CMK (cell line): ENCODE results near the gene GSTP1.
"Not testable (repeated sequence)": the region's sequence is repeated elsewhere in the genome, so short reads cannot be mapped to it uniquely, and the experiment has no call there.

Experiments
- DNase-seq: peaks from one replicate; pipeline ENCODE4 v3.0.0-alpha.2; 2010; ENCODE audit warnings: low read depth

The GSTP1 gene

GRCh38 chr11:67583247-67584204, at the start of gene GSTP1:
TSS of gene GSTP1 (plus strand) at chr11:67583812. CDS start at chr11:67583844, 32 bp downstream.
- peak; percentile 88 for DNase-seq

DNA sequence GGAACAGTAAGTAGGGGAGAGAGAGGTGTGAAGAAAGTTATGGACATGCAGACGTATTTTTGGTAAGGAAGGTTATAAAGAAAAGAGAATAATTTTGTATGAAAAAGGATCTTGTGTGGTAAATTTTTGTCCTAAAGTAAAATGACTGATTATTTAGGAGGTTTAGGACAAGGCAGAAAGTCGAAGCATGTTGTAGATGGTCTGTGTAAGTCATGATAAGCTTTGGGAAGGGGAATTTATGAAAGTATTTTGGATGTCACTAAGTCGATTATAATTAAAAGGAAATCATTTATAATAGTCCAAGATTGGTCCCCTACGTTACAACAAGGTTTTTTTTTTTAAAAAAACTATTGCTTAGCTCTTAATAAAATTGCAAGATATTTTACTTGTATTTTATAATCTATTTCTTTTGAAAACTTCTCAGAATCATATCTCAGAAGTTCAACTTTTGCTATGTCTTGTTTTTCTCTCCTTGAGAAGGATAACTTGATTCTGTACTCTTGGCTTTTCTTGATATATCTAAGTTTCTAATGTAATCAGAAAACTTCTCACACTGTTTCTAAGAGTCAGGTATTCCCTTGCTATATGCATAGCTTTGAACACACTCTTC, 49.4 kb upstream of the GSTP1 start:
- DNase-seq, result peak; percentile 12

GRCh38 chr11:67535561-67535960, 48.1 kb upstream of the GSTP1 start:
- DNase-seq, result no peak

DNA sequence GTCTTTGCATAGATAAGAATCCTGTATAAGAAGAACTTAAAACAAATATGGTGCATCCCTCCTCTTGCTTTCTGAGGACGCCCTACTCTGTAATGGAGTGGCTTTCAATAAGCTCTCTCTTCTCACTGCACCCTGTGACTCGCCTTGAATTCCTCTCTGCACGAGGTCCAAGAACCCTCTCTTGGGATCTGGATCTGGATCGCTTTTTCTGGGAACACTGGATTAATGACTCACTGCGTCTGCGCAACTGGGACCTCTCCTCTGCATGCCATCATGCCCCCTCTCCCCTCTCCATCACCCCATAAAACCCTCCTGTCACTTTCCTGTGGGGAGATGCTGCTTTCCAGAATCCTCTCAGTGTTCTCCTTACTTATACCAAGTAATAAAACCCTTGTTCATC, 45.3 kb upstream of the GSTP1 start:
- DNase-seq, result no peak

DNA sequence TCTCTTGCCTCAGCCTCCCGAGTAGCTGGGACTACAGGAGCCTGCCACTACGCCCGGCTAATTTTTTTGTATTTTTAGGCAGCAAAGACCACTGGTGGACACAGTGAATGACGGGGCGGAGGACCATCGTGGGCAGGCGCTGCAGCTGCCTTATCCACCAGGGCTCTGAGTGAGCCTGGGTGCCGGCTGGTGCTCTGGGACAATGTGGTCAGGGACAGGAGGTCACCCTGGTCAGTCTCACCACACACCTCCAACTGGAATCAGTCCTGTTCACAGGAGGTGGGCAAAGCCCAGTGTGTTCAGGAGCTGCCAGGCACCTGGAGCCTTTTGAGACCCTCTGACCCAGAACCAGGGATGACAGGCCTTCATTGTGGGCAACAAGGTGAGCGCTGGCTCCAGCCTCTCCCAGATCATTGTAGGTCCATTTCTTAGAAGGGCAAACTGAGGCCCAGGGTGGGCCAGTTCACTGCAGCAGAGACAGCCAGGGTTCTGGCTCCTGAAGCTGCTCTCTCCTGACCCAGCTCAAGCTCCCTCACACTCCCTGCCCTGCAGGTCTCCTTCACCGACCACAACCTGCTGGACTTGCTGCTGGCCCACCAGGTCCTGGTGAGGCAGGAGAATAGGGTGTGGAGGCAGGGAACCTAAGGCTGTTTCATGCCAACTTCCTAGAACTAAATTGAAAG, 44.6 kb upstream of the GSTP1 start:
- no peak for DNase-seq

- DNase-seq, result no peak
These were observed 44.1 kb upstream of the GSTP1 start for GRCh38 chr11:67539550-67539949.

DNA sequence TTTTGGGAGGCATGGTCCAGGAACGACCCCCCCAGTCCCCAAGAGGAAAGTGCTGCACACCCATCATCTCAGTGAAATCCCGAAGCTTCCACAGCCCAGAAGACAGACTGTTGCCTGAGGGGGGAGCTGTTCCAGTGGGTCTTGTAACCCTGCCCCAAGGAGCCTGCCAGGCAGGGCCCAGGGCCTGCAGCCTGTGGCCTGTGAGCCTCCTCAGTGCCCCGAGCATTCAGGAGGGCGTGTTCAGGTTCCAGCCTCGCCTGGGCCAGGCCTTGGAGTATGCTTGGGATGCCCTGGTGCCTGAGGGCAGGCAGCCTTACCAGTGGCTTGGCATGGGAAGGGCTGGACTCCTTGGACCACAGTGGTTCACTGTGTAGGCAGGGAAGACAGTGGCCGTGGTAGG, 42.4 kb upstream of the GSTP1 start:
- DNase-seq, result no peak

GRCh38 chr11:67542169-67542568, 41.4 kb upstream of the GSTP1 start:
- no peak for DNase-seq

DNA sequence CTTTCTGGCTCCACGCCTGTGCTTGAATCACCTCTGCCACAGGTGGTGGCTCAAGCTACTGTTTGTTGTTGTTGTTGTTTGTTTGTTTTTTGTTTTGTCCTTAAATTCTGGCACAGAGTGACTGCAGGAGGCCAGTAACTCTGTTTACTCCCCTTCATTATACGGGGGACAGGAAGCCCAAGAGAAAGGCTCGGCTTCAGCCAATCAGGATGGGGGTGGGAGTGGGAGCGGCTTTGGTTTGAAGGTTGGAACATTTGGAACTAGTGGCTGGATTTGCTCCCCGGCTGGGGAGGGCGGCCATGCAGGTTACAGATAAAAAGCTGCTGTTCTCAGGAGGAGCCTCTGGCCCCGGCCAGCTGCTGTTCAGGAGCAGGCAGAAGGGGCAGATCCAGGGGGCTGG, 40.6 kb upstream of the GSTP1 start:
- DNase-seq, result no peak

DNA sequence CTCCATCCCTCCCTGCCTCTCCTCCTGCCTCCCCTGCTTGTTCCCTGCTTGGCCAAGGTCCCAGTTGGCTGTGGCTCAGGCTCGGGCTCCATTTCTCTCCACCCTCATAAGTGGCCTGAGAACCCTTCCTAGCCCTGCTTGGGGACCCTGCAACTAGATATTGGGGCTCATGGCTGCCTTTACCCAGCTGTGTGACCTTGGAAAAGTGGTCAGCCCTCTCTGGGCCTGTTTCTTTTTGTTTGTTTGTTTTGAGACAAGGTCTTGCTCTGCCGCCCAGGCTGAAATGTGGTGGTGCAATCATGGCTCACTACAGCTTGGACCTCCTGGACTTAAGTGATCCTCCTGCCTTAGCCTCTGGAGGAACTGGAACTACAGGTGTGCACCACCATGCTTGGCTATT, 40.0 kb upstream of the GSTP1 start:
- no peak for DNase-seq

DNA sequence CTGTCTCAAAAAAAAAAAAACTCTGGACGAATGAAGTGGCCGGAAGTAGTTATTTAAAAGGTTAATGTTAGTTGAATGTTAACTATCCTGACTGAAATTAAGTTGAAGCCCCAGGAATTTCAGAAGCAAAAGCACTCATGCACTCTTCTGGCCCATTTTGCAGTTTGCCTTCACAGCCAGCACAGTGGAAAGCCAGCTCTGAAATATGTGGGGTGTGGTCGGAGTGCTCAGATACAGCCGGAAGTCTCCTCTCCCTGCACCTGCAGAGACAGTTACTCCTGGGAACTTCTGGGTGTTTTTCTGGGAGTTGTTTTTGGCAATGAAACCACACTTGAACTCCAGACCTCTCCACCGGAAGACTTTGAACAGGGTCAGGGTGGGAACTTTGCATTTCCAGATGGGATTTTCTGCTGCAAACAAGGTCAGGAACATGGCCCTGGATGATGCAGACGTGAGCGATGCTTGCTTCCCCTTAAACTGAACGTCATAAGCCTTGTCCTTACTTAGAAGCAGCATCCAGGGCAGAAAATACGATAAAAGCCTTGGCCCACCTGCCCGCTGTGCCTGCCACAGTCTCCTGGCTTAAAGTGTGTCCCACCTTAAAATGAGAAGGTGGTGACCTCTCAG, 38.9 kb upstream of the GSTP1 start:
- DNase-seq, result no peak

DNA sequence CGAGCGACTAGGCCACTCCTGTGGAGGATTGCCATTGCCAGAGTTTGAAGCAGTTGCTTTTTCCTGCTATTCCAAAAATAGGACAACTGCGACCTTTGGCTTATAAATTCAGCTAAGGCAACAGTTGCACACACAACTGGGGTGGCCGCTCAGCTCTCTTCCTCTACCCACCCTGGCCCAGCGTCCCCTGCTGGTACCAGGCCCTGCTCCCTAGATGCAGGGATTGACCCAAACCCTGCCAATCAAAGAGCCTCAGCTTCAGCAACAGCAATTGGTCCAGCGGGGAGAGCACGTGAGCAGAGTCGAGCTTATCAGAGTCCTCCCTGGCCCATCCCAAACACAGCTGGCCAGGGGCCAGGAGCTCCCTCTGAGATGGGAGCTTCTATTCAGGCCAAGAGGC, 38.3 kb upstream of the GSTP1 start:
- no peak for DNase-seq

GRCh38 chr11:67548112-67548511, 35.5 kb upstream of the GSTP1 start:
- DNase-seq, result not testable (repeated sequence)

DNA sequence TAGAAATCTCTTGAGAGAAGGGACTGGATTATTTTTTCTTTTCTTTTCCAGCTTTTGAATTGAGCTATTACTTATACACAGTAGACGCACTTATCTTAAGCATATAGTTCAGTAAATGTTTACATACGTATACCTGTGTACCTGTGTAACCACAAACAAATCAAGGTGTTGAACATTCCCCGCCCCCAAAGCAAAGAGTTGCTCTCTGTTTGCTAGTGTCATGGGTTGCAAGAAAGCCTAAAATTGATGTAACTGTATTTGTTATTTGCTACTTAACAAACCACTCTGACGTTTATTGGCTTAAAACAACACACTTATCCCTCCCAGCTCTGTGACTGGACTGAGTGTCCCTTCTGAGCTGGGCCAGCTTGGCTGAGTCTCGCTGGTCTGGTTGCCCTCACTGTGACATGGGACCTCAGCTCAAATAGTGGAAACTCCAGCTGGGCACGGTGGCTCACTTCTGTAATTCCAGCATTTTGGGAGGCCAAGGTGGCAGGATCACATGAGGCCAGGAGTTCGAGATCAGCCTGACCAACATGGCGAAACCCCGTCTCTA, 35.0 kb upstream of the GSTP1 start:
- no peak for DNase-seq

- no peak for DNase-seq
These were observed 32.5 kb upstream of the GSTP1 start for GRCh38 chr11:67551127-67551526.

DNA sequence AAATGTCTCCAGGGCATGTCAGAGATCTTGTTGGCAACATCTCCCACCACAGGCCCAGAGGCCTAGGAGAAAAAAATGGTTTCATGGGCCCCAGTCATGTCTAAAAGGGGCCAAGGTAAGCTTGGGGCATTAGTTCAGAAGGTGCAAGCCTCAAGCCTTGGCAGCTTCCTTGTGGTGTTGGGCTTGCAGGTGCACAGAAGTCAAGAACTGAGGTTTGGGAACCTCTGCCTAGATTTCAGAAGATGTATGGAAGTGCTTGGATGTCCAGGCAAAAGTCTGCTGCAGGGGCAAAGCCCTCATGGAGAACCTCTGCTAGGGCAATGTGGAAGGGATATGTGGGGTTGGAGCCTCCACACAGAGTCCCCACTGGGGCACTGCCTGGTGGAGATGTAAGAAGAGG, 31.9 kb upstream of the GSTP1 start:
- not testable (repeated sequence) for DNase-seq

GRCh38 chr11:67556244-67556643, 27.4 kb upstream of the GSTP1 start:
- no peak for DNase-seq

- DNase-seq, result no peak
These were observed 25.4 kb upstream of the GSTP1 start for GRCh38 chr11:67558084-67558772.

DNA sequence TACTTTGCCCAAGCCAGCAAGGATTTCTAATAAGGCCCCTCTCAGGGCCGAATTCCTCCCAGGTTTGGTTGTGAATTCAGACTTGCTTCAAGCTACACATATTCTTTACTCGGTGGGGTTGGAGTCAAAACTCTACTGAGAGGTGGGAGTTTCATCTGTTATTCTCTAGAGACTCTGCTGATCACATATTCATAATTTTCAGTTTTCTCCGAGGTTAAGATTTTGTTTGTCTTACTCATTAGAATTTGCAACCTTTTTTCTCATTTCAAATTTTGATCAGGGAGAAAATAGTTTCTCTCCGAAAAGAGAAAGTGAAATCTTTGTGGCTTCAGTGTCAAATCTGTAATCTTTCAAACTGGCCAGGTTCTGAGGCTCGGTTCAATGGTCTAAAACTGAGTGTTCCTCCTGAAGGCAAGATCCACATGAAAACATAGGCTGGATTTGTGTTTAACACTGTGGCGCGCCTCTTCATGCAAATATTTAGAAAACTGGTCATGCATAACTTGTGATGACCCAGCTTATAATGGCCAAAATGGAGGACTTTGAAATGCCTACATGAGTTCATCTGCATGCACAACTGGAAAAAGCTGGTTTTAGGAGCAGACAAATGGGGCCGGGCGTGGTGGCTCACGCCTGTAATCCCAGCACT, 21.5 kb upstream of the GSTP1 start:
- no peak for DNase-seq

GRCh38 chr11:67562963-67563704, 20.5 kb upstream of the GSTP1 start:
- DNase-seq, result no peak
